Measurements from ENCODE around the gene GINM1.

GINM1 gene

DNA sequence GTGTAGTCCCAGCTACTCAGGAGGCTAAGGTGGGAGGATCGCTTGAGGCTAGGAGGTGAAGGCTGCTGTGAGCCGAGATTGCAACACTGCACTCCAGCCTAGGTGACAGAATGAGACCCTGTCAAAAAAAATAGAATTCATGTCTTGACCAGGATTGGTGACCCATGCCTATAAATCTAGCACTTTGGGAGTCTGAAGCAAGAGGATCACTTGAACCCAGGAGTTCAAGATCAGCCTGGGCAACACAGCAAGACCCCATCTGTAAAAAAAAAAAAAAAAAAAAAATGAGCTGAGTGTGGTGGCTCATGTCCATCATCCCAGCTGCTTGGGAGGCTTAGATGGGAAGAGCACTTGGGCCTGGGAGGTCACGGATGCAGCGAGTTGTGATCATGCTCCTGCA is 34.3 kb downstream of the GINM1 start:
- FAIRE-seq, result no peak

DNA sequence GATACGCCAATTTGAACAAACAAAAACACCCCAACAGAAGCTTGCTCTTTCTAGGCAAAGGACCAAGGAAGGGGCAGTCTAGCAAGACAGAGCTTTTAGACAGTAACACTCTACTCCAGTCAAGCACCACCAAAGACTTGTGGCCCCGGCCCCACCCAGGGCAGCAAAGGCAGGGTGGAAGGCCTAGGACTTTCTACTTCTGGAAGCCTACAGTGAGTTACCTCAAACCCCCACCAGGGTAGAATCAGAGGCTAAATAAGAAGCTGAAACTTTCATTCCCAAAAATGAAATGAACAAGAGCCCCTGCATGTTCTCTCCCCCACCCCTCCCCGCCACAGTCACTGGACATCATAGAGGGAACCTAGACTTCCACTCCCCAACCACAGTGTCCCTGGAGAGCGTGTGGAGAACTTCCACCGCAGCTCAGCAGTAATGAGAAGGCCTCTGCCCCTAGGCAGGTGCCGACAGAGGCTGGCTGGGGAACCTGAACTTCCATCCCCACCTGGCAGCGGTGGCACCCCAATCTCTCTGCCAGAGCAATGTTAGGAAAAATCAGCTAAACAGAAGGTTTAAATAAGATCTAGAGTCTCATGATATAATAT is 42.3 kb downstream of the GINM1 start:
- FAIRE-seq, result no peak

DNA sequence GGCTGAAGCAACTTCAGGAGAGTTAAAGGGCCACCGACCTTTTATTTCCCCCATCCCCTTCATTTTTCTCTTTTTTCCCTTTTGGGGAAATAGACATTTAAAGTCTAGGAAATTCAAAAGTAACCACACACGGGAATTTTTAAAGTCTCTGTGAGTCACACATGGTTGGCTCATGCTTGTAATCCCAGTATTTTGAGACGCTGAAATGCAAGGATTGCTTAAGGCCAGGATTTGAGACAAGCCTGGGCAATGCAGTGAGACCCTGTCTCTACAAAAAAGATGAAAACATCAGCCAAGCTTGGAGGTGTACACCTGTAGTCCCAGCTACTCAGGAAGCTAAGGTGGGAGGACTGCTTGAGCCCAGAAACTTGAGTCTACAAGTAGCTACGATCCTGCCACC is 48.2 kb downstream of the GINM1 start:
- no peak for FAIRE-seq

DNA sequence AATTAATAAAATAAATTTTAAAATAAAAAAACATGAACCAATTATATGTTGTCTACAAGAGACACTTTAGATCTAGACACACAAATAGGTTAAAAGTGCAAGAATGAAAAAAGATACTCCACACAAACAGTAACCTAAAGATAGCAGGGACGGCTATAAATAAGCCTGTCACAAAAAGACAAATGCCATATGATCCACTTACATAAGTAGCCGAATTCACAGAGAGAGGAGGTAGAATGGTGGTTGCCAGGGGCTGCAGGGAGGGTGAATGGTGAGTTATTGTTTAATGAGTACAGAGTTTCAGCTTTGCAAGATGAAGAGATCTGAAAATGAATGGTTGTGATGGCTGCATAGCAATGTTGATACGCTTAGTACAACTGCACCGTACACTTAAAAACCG is 49.6 kb downstream of the GINM1 start:
- no peak for FAIRE-seq

DNA sequence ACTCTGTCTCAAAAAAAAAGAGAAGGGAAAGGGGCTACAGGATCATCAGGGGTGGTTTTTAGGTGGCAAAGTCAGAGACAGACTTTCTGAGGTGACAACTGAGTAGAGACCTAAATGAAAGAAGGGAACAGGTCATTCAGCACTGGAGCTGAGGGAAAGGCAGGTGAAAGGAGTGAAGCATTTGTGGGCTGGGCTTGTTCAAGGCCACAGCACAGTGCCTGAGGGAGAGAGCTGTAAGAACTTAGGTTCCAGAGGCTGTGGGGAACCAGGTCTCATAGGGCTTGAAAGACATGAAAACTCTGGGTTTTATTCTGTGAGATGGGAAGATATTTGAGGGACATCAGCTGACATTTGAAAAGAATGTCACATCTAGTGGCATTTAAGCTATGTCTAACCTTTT is 61.5 kb downstream of the GINM1 start:
- no peak for FAIRE-seq

DNA sequence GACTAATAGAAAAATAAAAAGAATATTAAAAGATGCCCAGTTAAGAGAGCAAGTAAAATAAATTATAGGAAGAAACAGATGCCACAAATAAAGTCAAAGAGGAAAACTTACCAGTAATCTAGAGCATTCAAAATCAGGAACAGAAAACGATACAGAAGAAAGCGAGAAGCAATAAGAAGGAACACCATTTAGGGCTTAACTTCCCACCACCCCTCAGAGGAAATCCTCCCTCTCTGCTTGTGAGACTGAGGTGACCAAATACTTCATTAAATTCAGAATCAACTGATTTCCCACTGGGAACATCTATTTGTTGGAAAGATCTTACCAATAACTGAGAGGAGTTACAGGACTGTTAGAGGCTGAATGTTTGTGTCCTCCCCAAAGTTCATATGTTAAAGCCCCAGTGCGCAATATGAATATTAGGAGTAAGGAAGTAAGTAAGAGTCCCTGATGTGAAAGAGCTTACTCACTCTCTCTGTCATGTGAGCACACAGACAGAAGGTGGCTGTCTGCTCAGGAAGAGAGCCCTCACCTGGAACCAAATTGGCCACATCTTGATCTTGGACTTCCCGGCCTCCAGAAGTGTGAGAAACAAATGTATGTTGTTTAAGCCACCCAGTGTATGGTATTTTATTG is 62.8 kb downstream of the GINM1 start:
- FAIRE-seq, result no peak

DNA sequence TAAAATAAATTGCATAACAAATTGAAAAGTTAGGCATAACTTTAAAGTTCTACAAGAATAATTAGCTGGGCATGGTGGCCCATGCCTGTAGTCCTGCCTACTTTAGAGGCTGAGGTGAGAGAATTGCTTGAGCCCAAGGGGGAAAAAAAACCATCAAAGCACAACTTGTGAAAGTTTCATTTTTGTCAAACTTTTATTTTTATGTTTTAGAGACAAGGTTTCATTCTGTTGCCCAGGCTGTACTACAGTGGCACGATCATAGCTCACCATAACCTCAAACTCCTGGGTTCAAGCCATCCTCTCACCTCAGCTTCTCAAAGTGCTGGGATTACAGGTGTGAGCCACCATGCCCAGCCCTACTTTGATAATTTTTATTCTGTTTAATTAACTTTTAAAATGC is 68.1 kb downstream of the GINM1 start:
- no peak for FAIRE-seq

DNA sequence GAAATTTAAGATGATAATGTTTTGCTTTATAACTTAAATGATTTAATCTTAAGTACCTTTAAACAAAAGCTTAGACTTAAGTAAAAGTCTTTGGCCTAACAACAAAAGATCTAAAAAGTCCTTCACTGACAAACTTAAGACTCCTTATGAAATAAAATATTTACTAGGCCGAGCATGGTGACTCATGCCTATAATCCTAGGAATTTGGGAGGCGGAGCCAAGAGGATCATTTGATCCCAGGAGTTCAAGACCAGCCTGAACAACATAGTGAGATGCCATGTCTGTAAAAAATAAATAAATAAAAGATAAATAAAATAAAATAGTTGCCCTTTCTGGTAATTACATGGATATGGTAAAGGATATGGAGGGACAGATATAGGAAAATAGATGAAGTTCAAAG is 69.9 kb downstream of the GINM1 start:
- FAIRE-seq, result no peak
